Tibial artery (tissue), 4 donors: ENCODE measurements around the gene TNRC6C.

Source experiments
- DNase-seq, 2 donors: peaks; one replicate each; pipeline ENCODE4 v3.0.0-alpha.2; 2019
- H3K27ac ChIP-seq, 2 donors: fragments of 200-600 bp; sonication (generic) in 1 of 2; 1 replicate in 1 of 2; 2 replicates in 1 of 2; pipeline ENCODE4 v1.5.1; 2018 to 2019; ENCODE audit warnings: mild to moderate bottlenecking in 1 of 2
- H3K27me3 ChIP-seq, 2 donors: fragments of 200-600 bp; sonication (generic) in 1 of 2; one replicate each; pipeline versions ENCODE4 v1.5.1 to v1.6.0; 2016 to 2019
- H3K36me3 ChIP-seq, 3 donors: fragments of 200-600 bp; sonication (generic) in 2 of 3; one replicate each; pipeline ENCODE4 v1.5.1; 2016 to 2019; ENCODE audit warnings: mild to moderate bottlenecking in 2 of 3
- H3K4me1 ChIP-seq, 4 donors: fragments of 200-600 bp; sonication (generic) in 2 of 4; 1 replicate in 3 of 4; 2 replicates in 1 of 4; pipeline ENCODE4 v1.5.1; 2016 to 2019
- H3K4me3 ChIP-seq, 2 donors: fragments of 200-600 bp; sonication (generic) in 1 of 2; 1 replicate in 1 of 2; 2 replicates in 1 of 2; pipeline ENCODE4 v1.5.1; 2018 to 2019; ENCODE audit warnings: mild to moderate bottlenecking in 2 of 2
- H3K9me3 ChIP-seq, 3 donors: fragments of 200-600 bp; sonication (generic) in 1 of 3; one replicate each; pipeline ENCODE4 v1.5.1; 2016 to 2019
- intact Hi-C: fragments of 100-400 bp; cut with DNase I; formaldehyde crosslinking; loops from one replicate; pipeline ENCODE4 v1.15.0; 2023; ENCODE audit warnings: low total_unique reads
- TF ChIP-seq, protein P1 (sequence below), 2 experiments: fragments of 200-600 bp in 1 of 2; fragments of 450-650 bp in 1 of 2; IDR thresholded peaks; one replicate each; pipeline ENCODE4 v1.5.1; 2017 to 2019; ENCODE audit warnings: antibody characterized with exemption in 2 of 2, mild to moderate bottlenecking in 1 of 2, moderate library complexity in 1 of 2

The TNRC6C gene, protein sequence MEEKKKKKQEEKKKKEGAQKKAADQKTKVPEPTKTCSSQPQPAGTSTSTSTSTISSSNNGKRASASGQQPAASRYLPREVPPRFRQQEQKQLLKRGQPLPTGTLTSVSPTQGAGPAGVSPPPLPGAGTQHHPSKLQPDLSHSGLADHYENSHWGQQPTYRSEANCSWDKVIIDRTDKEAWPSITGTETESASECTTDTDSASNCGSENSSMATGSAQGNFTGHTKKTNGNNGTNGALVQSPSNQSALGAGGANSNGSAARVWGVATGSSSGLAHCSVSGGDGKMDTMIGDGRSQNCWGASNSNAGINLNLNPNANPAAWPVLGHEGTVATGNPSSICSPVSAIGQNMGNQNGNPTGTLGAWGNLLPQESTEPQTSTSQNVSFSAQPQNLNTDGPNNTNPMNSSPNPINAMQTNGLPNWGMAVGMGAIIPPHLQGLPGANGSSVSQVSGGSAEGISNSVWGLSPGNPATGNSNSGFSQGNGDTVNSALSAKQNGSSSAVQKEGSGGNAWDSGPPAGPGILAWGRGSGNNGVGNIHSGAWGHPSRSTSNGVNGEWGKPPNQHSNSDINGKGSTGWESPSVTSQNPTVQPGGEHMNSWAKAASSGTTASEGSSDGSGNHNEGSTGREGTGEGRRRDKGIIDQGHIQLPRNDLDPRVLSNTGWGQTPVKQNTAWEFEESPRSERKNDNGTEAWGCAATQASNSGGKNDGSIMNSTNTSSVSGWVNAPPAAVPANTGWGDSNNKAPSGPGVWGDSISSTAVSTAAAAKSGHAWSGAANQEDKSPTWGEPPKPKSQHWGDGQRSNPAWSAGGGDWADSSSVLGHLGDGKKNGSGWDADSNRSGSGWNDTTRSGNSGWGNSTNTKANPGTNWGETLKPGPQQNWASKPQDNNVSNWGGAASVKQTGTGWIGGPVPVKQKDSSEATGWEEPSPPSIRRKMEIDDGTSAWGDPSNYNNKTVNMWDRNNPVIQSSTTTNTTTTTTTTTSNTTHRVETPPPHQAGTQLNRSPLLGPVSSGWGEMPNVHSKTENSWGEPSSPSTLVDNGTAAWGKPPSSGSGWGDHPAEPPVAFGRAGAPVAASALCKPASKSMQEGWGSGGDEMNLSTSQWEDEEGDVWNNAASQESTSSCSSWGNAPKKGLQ (N-terminal part only)

DNA sequence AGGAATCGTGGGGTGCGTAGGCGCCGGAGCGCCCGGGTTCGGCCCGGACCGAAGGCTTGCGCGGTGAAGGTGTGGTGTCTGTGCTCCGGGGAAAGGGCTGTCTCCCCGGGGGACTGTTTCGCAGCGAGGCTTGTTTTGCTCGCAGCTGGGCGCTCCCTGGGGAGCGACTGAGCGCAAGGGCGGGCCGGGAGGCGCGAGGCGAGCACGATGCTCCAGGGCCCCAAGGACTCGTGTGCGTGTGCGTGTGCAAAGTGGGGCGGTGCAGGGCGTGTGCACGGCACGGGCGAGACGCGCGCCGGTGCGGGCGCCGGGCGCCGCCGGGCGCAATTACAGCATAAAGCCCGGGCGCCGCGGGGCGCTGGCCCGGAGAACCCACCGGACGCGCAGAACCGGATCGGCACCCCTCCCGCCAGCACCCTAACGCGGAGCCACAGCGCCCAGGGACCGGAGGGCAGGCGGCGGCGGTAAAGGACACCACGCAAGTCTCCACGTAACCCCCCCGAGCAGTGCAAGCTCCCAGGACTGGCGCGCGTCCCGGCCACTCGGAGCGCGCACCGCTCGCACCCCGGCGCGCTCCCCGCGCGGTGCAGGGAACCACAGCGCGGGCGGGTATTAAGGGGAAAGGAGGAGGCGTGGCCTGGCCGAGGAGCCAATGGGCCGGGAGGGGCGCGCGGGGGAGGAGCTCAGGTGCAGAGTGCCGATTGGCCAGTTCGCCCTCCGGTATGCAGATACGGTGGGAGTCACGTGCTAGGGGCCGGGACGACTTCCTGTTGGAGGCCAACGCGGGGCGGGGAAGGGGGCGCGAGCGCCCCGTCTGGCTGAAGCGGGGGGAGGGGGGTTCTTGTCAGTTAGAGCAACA is at the start of gene TNRC6C:
Gene TNRC6C, plus strand, starts transcription at position 847 of the 859 bp plus-strand sequence. CDS start 45,504 bp downstream, outside the sequence.
- peak within 1 kb of the TSS; percentile 66 to 71 for H3K4me3 ChIP-seq
- H3K27me3 ChIP-seq, result no peaks in the 10 kb centered on the region
- H3K27ac ChIP-seq, result peak within 1 kb of the TSS; percentile 85 to 89
- no peaks in the 10 kb centered on the region for H3K9me3 ChIP-seq
- intact Hi-C loops, result loop anchor here (5.0 kb wide), 2 partner anchors 221 to 356 kb away; no protein-coding TSS in a partner anchor
- H3K36me3 ChIP-seq, result no peaks in the 10 kb centered on the region
- H3K4me1 ChIP-seq, result peaks cover 0 to 38% (median 15%) of the 10 kb centered on the region in 4 donors
- DNase-seq, result peak; percentile 100
- TF ChIP-seq, protein P1, sequence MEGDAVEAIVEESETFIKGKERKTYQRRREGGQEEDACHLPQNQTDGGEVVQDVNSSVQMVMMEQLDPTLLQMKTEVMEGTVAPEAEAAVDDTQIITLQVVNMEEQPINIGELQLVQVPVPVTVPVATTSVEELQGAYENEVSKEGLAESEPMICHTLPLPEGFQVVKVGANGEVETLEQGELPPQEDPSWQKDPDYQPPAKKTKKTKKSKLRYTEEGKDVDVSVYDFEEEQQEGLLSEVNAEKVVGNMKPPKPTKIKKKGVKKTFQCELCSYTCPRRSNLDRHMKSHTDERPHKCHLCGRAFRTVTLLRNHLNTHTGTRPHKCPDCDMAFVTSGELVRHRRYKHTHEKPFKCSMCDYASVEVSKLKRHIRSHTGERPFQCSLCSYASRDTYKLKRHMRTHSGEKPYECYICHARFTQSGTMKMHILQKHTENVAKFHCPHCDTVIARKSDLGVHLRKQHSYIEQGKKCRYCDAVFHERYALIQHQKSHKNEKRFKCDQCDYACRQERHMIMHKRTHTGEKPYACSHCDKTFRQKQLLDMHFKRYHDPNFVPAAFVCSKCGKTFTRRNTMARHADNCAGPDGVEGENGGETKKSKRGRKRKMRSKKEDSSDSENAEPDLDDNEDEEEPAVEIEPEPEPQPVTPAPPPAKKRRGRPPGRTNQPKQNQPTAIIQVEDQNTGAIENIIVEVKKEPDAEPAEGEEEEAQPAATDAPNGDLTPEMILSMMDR (IDR thresholded peaks at IDR 0.05), result peak in 1 of 2 experiments; percentile 31

DNA sequence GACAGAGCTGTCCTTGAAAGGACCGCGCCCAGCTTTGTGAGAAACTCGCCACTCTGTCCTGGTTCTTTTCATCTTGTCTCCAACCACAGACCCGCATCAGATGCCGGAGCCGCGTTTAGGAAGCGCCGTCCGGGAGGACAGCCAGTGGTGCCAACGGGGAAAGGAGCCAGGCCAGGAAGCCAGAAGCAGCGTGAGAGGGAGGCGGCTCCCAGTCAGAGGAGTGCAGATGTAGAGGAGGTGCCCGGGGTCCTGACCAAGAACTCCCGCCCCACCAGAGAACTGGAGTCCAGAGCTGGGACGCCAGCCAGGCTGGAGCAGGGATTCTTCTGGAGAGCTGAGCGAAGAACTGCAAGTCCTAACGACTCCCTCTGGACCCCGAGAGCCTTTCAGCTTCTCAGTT is 49.3 kb upstream of the TNRC6C start:
- intact Hi-C loops, result no loop called here
- TF ChIP-seq, protein P1 (IDR thresholded peaks at IDR 0.05), result no peak
- peaks cover 0 to 14% (median 10%) of the 10 kb centered on the region in 4 donors for H3K4me1 ChIP-seq
- H3K36me3 ChIP-seq, result no peaks in the 10 kb centered on the region
- peak overlapping the region in 1 of 2 donors; percentile 20 for H3K4me3 ChIP-seq
- DNase-seq, result peak in 1 of 2 donors; percentile 80
- peaks cover 0 to 11% of the 10 kb centered on the region in 2 donors for H3K27me3 ChIP-seq
- no peak overlapping the region for H3K27ac ChIP-seq
- H3K9me3 ChIP-seq, result no peaks in the 10 kb centered on the region

DNA sequence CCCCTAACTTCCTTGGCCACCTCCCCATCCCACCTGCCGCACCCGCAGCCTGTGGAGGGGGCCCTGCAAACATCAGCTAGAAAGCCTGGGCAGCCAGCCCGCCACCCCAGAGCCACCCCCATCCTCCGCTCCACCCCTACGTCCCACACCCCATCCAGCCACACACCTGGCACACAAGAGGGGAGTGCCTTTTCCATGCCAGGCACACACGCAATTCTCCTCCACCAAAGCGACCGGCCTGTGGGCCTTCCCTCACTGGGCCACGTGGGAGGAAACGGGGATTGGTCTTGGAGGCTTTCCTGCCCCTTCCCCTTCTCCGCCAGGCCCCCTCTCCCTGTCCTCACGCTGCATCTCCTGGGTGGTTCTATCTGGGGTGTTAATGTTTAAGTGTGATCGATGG is 48.7 kb upstream of the TNRC6C start:
- Histone ChIP-seq H3K4me1 (peaks cover 0 to 14% (median 10%) of the 10 kb centered on the region in 4 donors), H3K36me3 (no peaks in the 10 kb centered on the region), H3K27ac (no peak overlapping the region), H3K9me3 (no peaks in the 10 kb centered on the region), H3K27me3 (peaks cover 0 to 17% of the 10 kb centered on the region in 2 donors), H3K4me3 (peak overlapping the region in 1 of 2 donors; percentile 20)
- TF ChIP-seq, protein P1 (IDR thresholded peaks at IDR 0.05), result no peak
- no peak for DNase-seq
- intact Hi-C loops, result no loop called here

DNA sequence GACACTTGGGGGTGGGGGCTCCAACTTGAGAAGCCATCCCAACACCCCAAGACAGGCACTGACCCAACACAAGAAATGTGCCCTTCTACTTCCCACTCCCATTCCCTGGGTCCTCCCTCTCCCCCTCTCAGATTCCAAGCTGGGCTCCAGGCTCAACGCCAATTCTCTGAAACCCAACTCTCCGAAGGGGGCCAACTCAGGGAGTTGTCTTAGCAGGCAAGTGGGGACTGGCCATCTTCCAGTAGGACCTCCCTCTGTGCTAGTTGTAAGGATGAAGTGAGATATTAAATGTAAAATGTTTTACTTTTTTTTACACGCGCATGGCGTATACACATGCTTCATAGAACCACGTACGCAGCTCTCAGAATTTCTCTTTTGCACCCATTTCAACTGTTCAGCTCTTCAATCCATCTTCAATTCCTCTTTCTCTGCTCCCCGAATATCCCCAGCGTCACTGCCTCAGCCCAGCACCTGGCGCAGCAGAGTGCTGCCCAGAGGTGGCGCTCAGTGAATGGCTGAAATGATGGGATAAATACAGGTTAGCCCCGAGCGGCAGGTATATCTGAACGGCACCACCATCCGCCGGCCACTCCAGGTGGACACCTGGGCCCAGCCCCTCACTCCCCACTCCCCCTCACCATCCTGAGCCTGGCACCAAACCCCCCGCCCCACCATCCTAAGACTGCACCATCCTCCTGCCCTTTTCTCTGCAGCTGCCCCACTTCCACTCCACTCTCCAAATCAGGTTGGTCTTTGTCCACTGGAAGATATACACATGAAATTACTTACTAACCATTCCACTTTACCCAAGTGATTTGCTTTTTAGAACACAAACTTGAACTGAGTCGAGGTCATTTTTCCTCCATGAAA is 43.9 kb upstream of the TNRC6C start:
- Histone ChIP-seq H3K36me3 (no peaks in the 10 kb centered on the region), H3K27ac (no peak overlapping the region), H3K27me3 (peaks cover 0 to 36% of the 10 kb centered on the region in 2 donors), H3K4me3 (no peak overlapping the region), H3K4me1 (peaks cover 0 to 7% (median 2%) of the 10 kb centered on the region in 4 donors), H3K9me3 (no peaks in the 10 kb centered on the region)
- intact Hi-C loops, result no loop called here
- DNase-seq, result peak in 1 of 2 donors; percentile 50
- TF ChIP-seq, protein P1 (IDR thresholded peaks at IDR 0.05), result no peak
